Mucosa of rectum (tissue), 2 donors: Measurements from ENCODE around the gene NOBOX.

ENCODE experiments used
- H3K27ac ChIP-seq, 2 donors: one replicate each; pipeline ENCODE4 v1.7.0; 2013; ENCODE audit warnings: inconsistent platforms in 2 of 2, low read depth in 2 of 2, low read length in 2 of 2
- H3K27me3 ChIP-seq, 2 donors: one replicate each; pipeline ENCODE4 v1.7.0; 2013; ENCODE audit warnings: low read length in 2 of 2; ENCODE audit not compliant: control insufficient read depth in 2 of 2, insufficient read depth in 2 of 2
- H3K36me3 ChIP-seq, 2 donors: one replicate each; pipeline ENCODE4 v1.7.0; 2013; ENCODE audit warnings: low read length in 2 of 2; ENCODE audit not compliant: control insufficient read depth in 2 of 2, insufficient read depth in 2 of 2
- H3K4me1 ChIP-seq, 2 donors: one replicate each; pipeline ENCODE4 v1.7.0; 2013; ENCODE audit warnings: low read length in 2 of 2, mild to moderate bottlenecking in 1 of 2; ENCODE audit not compliant: control insufficient read depth in 2 of 2, insufficient read depth in 2 of 2
- H3K4me3 ChIP-seq, 2 donors: one replicate each; pipeline ENCODE4 v1.7.0; 2013; ENCODE audit warnings: low read length in 2 of 2
- H3K9ac ChIP-seq, 2 donors: one replicate each; pipeline ENCODE4 v1.7.0; 2013; ENCODE audit warnings: low read length in 2 of 2, low read depth in 1 of 2, mild to moderate bottlenecking in 1 of 2
- H3K9me3 ChIP-seq, 2 donors: one replicate each; pipeline ENCODE4 v1.7.0; 2013; ENCODE audit warnings: low read length in 2 of 2; ENCODE audit not compliant: control insufficient read depth in 2 of 2
- donor health status: healthy.
- donor health status: Normal muscosa, but diverticular disease.

NOBOX gene

DNA sequence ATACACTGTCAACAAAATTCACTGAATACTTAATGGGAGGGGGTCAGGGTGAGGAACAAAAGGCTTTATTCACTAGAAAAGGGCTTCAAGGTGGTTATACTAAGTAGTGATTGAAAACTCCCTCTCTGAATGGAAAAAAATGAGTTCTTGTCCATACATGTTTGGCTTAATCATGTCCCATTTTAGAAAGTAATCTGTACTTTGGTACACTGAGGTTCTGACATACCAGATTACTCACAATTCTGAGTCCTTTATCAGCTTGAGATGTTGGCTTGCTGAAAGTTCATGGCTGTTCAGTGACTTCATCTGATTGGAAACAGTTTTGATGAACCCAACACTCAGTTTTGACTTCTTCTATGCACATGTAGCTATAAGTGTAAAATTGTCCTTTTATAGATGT, 12.8 kb upstream of the NOBOX start:
- H3K4me1 ChIP-seq, result no peaks in the 10 kb centered on the region
- H3K27me3 ChIP-seq, result no peaks in the 10 kb centered on the region
- H3K36me3 ChIP-seq, result no peaks in the 10 kb centered on the region
- H3K27ac ChIP-seq, result no peak overlapping the region
- no peak overlapping the region for H3K4me3 ChIP-seq
- H3K9ac ChIP-seq, result no peak overlapping the region
- H3K9me3 ChIP-seq, result no peaks in the 10 kb centered on the region

- Histone ChIP-seq H3K36me3 (no peaks in the 10 kb centered on the region), H3K27me3 (no peaks in the 10 kb centered on the region), H3K9ac (no peak overlapping the region), H3K4me1 (no peaks in the 10 kb centered on the region), H3K4me3 (no peak overlapping the region), H3K27ac (no peak overlapping the region), H3K9me3 (no peaks in the 10 kb centered on the region)
Observed at GRCh38 chr7:144415858-144416257, 12.4 kb upstream of the NOBOX start.

GRCh38 chr7:144414815-144415214, 11.3 kb upstream of the NOBOX start:
- H3K36me3 ChIP-seq, result no peaks in the 10 kb centered on the region
- no peak overlapping the region for H3K4me3 ChIP-seq
- H3K9me3 ChIP-seq, result no peaks in the 10 kb centered on the region
- H3K9ac ChIP-seq, result no peak overlapping the region
- H3K27ac ChIP-seq, result no peak overlapping the region
- H3K4me1 ChIP-seq, result no peaks in the 10 kb centered on the region
- H3K27me3 ChIP-seq, result peaks cover 0 to 2% of the 10 kb centered on the region in 2 donors

GRCh38 chr7:144410441-144410840, 6.9 kb upstream of the NOBOX start:
- Histone ChIP-seq H3K27me3 (peaks cover 0 to 4% of the 10 kb centered on the region in 2 donors), H3K9me3 (no peaks in the 10 kb centered on the region), H3K9ac (no peak overlapping the region), H3K4me1 (no peaks in the 10 kb centered on the region), H3K36me3 (no peaks in the 10 kb centered on the region), H3K27ac (no peak overlapping the region), H3K4me3 (no peak overlapping the region)

GRCh38 chr7:144408121-144408520, 4.6 kb upstream of the NOBOX start:
- Histone ChIP-seq H3K4me1 (no peaks in the 10 kb centered on the region), H3K27ac (no peak overlapping the region)

GRCh38 chr7:144407266-144407931, 3.9 kb upstream of the NOBOX start:
- Histone ChIP-seq H3K36me3 (no peaks in the 10 kb centered on the region), H3K4me1 (no peaks in the 10 kb centered on the region), H3K27me3 (peaks cover 0 to 4% of the 10 kb centered on the region in 2 donors), H3K4me3 (no peak overlapping the region), H3K27ac (no peak overlapping the region), H3K9ac (no peak overlapping the region), H3K9me3 (no peaks in the 10 kb centered on the region)

More at GRCh38 chr7:144408121-144408520, 4.6 kb upstream of the NOBOX start:
- Histone ChIP-seq H3K4me3 (no peak overlapping the region), H3K9me3 (no peaks in the 10 kb centered on the region), H3K27me3 (peaks cover 0 to 4% of the 10 kb centered on the region in 2 donors), H3K36me3 (no peaks in the 10 kb centered on the region), H3K9ac (no peak overlapping the region)

GRCh38 chr7:144404946-144405345, 1.5 kb upstream of the NOBOX start:
- no peaks in the 10 kb centered on the region for H3K9me3 ChIP-seq
- no peak overlapping the region for H3K4me3 ChIP-seq
- H3K27ac ChIP-seq, result no peak overlapping the region
- H3K9ac ChIP-seq, result no peak overlapping the region
- no peaks in the 10 kb centered on the region for H3K36me3 ChIP-seq
- peaks cover 0 to 3% of the 10 kb centered on the region in 2 donors for H3K27me3 ChIP-seq
- H3K4me1 ChIP-seq, result no peaks in the 10 kb centered on the region

GRCh38 chr7:144403102-144403501, 391 bp downstream of the NOBOX start:
- Histone ChIP-seq H3K36me3 (no peaks in the 10 kb centered on the region), H3K9me3 (no peaks in the 10 kb centered on the region), H3K4me3 (no peak overlapping the region), H3K27me3 (no peaks in the 10 kb centered on the region), H3K27ac (no peak overlapping the region), H3K4me1 (no peaks in the 10 kb centered on the region), H3K9ac (no peak overlapping the region)

DNA sequence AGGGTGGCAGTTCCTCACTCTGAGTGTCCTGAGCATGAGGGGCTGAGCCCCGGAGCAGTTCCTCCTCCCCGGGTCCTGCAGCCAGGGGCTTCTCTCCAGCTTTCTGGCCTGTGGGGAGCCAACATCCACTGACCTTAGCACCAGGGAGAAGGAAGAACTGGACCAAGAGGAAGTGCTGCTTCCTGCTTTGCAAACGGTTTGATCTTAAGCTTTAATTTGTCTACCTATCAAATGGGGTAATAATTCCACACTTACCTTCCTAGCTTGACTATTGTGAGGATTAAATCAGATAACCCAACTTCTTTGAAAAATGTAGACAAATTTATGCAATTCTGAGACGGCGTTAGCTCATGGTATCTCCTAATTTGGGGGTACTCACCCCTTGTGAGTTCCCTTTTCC, 2.0 kb downstream of the NOBOX start:
- Histone ChIP-seq H3K4me1 (no peaks in the 10 kb centered on the region), H3K9me3 (no peaks in the 10 kb centered on the region), H3K4me3 (no peak overlapping the region), H3K27ac (no peak overlapping the region), H3K9ac (no peak overlapping the region), H3K36me3 (no peaks in the 10 kb centered on the region), H3K27me3 (no peaks in the 10 kb centered on the region)

DNA sequence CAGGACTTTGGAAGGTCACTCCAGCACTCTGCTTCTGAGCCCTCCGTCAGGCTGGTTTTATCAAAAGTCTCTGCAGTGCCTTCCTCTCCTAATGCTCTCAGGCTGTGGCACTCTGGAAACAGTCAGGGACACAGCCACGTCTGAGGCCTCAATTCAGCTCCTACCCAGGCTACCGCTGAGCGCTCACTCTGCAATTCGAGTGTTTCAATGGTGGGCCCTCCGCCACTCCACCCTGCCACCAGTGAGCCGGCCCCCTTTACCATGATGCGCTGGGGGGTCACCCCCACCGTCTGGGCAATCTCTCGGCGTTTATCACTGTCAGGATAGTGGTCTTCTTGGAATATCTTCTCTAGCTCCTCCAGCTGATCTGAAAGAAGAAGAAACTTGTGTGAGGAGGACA, 3.5 kb downstream of the NOBOX start:
- no peak overlapping the region for H3K27ac ChIP-seq
- no peaks in the 10 kb centered on the region for H3K27me3 ChIP-seq
- no peaks in the 10 kb centered on the region for H3K9me3 ChIP-seq
- H3K4me3 ChIP-seq, result no peak overlapping the region
- no peaks in the 10 kb centered on the region for H3K4me1 ChIP-seq
- H3K9ac ChIP-seq, result no peak overlapping the region
- no peaks in the 10 kb centered on the region for H3K36me3 ChIP-seq

DNA sequence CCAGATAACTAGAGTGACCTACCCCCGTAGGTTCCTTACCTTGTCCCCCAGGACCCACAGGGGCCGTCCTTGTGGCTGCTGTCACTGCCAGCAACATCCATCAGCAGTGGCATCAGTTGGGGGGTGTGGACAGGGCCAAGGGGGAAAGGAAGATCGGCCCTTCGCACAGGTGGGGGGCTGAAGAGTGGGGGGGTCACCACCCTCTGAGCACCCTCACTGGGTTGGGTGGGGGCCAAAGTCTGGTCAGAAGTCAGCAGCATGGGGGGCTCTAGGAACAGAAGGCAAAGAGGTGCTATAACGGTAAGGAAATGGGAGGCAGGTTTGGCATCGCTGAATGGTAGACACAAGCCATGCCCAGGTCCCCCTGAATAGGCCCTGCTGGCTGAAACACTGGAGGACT, 4.6 kb downstream of the NOBOX start:
- Histone ChIP-seq H3K4me1 (no peaks in the 10 kb centered on the region), H3K36me3 (no peaks in the 10 kb centered on the region), H3K27ac (no peak overlapping the region), H3K9me3 (no peaks in the 10 kb centered on the region), H3K9ac (no peak overlapping the region), H3K4me3 (no peak overlapping the region), H3K27me3 (no peaks in the 10 kb centered on the region)
